Bronchus fibroblast of lung (primary cell): ENCODE measurements around the gene TNS2. TPM values are rescaled to one million over a fixed set of nuclear protein-coding genes. Genes with fewer than 3 reads are reported as not detected.

Experiments
- total RNA-seq: library from RNA; depleted of rRNA; stranded (reverse); fragments of >200 nt; gene quantifications from 2 replicates; pipeline ENCODE4 v1.2.3, GENCODE V29; 2015

TNS2 gene
- 68.3 and 74.5 TPM in 2 replicates for total RNA-seq

GRCh38 chr12:53049571-53050318 lies at the start of gene TNS2:
TNS2 (plus strand) TSS chr12:53050065; CDS start chr12:53050186, 121 bp downstream.

GRCh38 chr12:53005986-53006809 lies 43.7 kb upstream of the TNS2 start, which contains the start of gene EIF4B:
EIF4B (plus strand) TSS chr12:53006456; CDS start chr12:53006484, 28 bp downstream.

GRCh38 chr12:53079226-53080117 lies 29.6 kb downstream of the TNS2 start, which contains the start of gene SPRYD3:
SPRYD3 (minus strand) TSS chr12:53079390; CDS start chr12:53079333, 57 bp downstream.

GRCh38 chr12:53097564-53098353 lies 47.9 kb downstream of the TNS2 start, which contains the start of gene IGFBP6:
IGFBP6 (plus strand) TSS chr12:53097667; CDS start chr12:53097718, 51 bp downstream.

GRCh38 chr12:53102883-53103807 lies 53.3 kb downstream of the TNS2 start, which contains the start of gene SOAT2:
SOAT2 (plus strand) TSS chr12:53103486; CDS start chr12:53103578, 92 bp downstream.

Other genes starting within 250 kb of the TNS2 start
- gene KRT4, start 235.9 kb upstream of the TNS2 start, total RNA-seq = not detected in 2 replicates
- not detected in 2 replicates for gene KRT79, start 215.8 kb upstream of the TNS2 start, total RNA-seq
- gene KRT78, start 201.1 kb upstream of the TNS2 start, total RNA-seq = not detected in 2 replicates
- gene KRT8, start 145.0 kb upstream of the TNS2 start, total RNA-seq = 27.1 TPM in 2 replicates
- gene KRT18, start 100.9 kb upstream of the TNS2 start, total RNA-seq = 135 and 154 TPM in 2 replicates
- 380 and 439 TPM in 2 replicates for gene EIF4B, start 43.6 kb upstream of the TNS2 start, total RNA-seq
- 24.7 and 27.1 TPM in 2 replicates for gene SPRYD3, start 29.3 kb downstream of the TNS2 start, total RNA-seq
- gene IGFBP6, start 47.6 kb downstream of the TNS2 start, total RNA-seq = 632 and 635 TPM in 2 replicates
- under 0.01 TPM in 1 of 2 replicates, not detected in the other for gene SOAT2, start 53.4 kb downstream of the TNS2 start, total RNA-seq
- gene ZNF740, start 130.7 kb downstream of the TNS2 start, total RNA-seq = 5.2 and 5.9 TPM in 2 replicates
- gene CSAD, start 130.9 kb downstream of the TNS2 start, total RNA-seq = 4.2 and 5.4 TPM in 2 replicates
- gene ITGB7, start 157.2 kb downstream of the TNS2 start, total RNA-seq = under 0.01 TPM in 2 replicates
- 27.4 and 32.1 TPM in 2 replicates for gene RARG, start 182.1 kb downstream of the TNS2 start, total RNA-seq
- 12.4 and 13.2 TPM in 2 replicates for gene ESPL1, start 218.2 kb downstream of the TNS2 start, total RNA-seq
- 364 and 411 TPM in 2 replicates for gene PFDN5, start 245.5 kb downstream of the TNS2 start, total RNA-seq
- gene MYG1, start 249.6 kb downstream of the TNS2 start, total RNA-seq = 73.4 and 73.5 TPM in 2 replicates